ENCODE results near the gene CAMKK2. TPM values are rescaled to one million over a fixed set of nuclear protein-coding genes. Genes with fewer than 3 reads are reported as not detected.

The CAMKK2 gene
- total RNA-seq, 2 experiments from 2014 or later: 21.1 to 27.6 TPM

GRCh38 chr12:121274036-121274763 lies 22.3 kb downstream of the CAMKK2 start:
- Histone ChIP-seq H3K36me3 (ENCODE audit: insufficient read depth, low read length) (peaks cover 42% of the 10 kb centered on the region), H3K9me3 (ENCODE audit: low read length) (no peaks in the 10 kb centered on the region), H3K79me2 (ENCODE audit: insufficient read depth, low read depth, low read length) (no peaks in the 10 kb centered on the region), H3K27ac (ENCODE audit: low read depth, low read length, poor library complexity, severe bottlenecking) (no peak overlapping the region), H3K4me2 (ENCODE audit: low read length) (no peak overlapping the region), H3K4me1 (ENCODE audit: insufficient read depth, low read length, poor library complexity, severe bottlenecking) (no peaks in the 10 kb centered on the region), H2AFZ (ENCODE audit: low read length) (no peak overlapping the region), H4K20me1 (ENCODE audit: insufficient read depth, low read length) (0 out of 2 replicates have a peak, but pooled peaks cover 3% of the 10 kb centered on the region), H3K9me2 (ENCODE audit: insufficient read depth, low read length) (no peaks in the 10 kb centered on the region), H3K4me3 (ENCODE audit: low read depth, low read length, poor library complexity, severe bottlenecking) (no peak overlapping the region)
- ChIA-PET POLR2A (no interaction called here), CTCF (ENCODE audit: unreplicated experiment) (no interaction called here)
- no TSS peak for BruUV-seq (replicated peaks)
- no peak for DNase-seq (ENCODE audit: low spot score)
- intact Hi-C loops (cut with micrococcal nuclease; ENCODE audit: unreplicated experiment): no loop called here
- no peak for TF ChIP-seq EZH2phosphoT487 (IDR thresholded peaks at IDR 0.05; ENCODE audit: borderline replicate concordance, low read depth, low read length)
- no peak for TF ChIP-seq CTCF (conservative IDR thresholded peaks at IDR 0.05; ENCODE audit: low read length)

GRCh38 chr12:121273364-121273896 lies 23.1 kb downstream of the CAMKK2 start:
- no peak overlapping the region for H2AFZ ChIP-seq (ENCODE audit: low read length)
- no peak overlapping the region for H3K27ac ChIP-seq (ENCODE audit: low read depth, low read length, poor library complexity, severe bottlenecking)
- no peak overlapping the region for H3K4me3 ChIP-seq (ENCODE audit: low read depth, low read length, poor library complexity, severe bottlenecking)
- CTCF ChIA-PET (ENCODE audit: unreplicated experiment): interaction anchor here (1.1 kb wide), 1 partner anchor 12 kb away, joined by 3 read pairs; no protein-coding TSS in a partner anchor
- no peak for DNase-seq (ENCODE audit: low spot score)
- no peaks in the 10 kb centered on the region for H3K79me2 ChIP-seq (ENCODE audit: insufficient read depth, low read depth, low read length)
- H3K36me3 ChIP-seq (ENCODE audit: insufficient read depth, low read length): peaks cover 50% of the 10 kb centered on the region
- POLR2A ChIA-PET: interaction anchor here (0.5 kb wide), 1 partner anchor 1368 kb away, joined by 3 read pairs; no protein-coding TSS in a partner anchor
- H4K20me1 ChIP-seq (ENCODE audit: insufficient read depth, low read length): 0 out of 2 replicates have a peak, but pooled peaks cover 3% of the 10 kb centered on the region
- H3K9me3 ChIP-seq (ENCODE audit: low read length): no peaks in the 10 kb centered on the region
- no peak overlapping the region for H3K4me2 ChIP-seq (ENCODE audit: low read length)
- intact Hi-C loops (cut with micrococcal nuclease; ENCODE audit: unreplicated experiment): no loop called here
- no TSS peak for BruUV-seq (replicated peaks)
- H3K9me2 ChIP-seq (ENCODE audit: insufficient read depth, low read length): no peaks in the 10 kb centered on the region
- H3K4me1 ChIP-seq (ENCODE audit: insufficient read depth, low read length, poor library complexity, severe bottlenecking): no peaks in the 10 kb centered on the region
- no peak for TF ChIP-seq CTCF (conservative IDR thresholded peaks at IDR 0.05; ENCODE audit: low read length)
- no peak for TF ChIP-seq EZH2phosphoT487 (IDR thresholded peaks at IDR 0.05; ENCODE audit: borderline replicate concordance, low read depth, low read length)

GRCh38 chr12:121267822-121268221 lies 28.7 kb downstream of the CAMKK2 start:
- intact Hi-C loops (cut with micrococcal nuclease; ENCODE audit: unreplicated experiment): no loop called here
- Histone ChIP-seq H3K79me2 (ENCODE audit: insufficient read depth, low read depth, low read length) (no peaks in the 10 kb centered on the region), H3K27ac (ENCODE audit: low read depth, low read length, poor library complexity, severe bottlenecking) (no peak overlapping the region), H3K9me3 (ENCODE audit: low read length) (no peaks in the 10 kb centered on the region), H3K9me2 (ENCODE audit: insufficient read depth, low read length) (no peaks in the 10 kb centered on the region), H2AFZ (ENCODE audit: low read length) (no peak overlapping the region), H3K36me3 (ENCODE audit: insufficient read depth, low read length) (peaks cover 55% of the 10 kb centered on the region), H3K4me3 (ENCODE audit: low read depth, low read length, poor library complexity, severe bottlenecking) (no peak overlapping the region), H3K4me1 (ENCODE audit: insufficient read depth, low read length, poor library complexity, severe bottlenecking) (no peaks in the 10 kb centered on the region), H3K4me2 (ENCODE audit: low read length) (no peak overlapping the region), H4K20me1 (ENCODE audit: insufficient read depth, low read length) (no peaks in the 10 kb centered on the region)
- ChIA-PET CTCF (ENCODE audit: unreplicated experiment) (no interaction called here), POLR2A (interaction anchor here (1.1 kb wide), 1 partner anchor 20 kb away, joined by 3 read pairs; no protein-coding TSS in a partner anchor)
- no peak for DNase-seq (ENCODE audit: low spot score)
- TF ChIP-seq EZH2phosphoT487 (IDR thresholded peaks at IDR 0.05; ENCODE audit: borderline replicate concordance, low read depth, low read length) (no peak), CTCF (conservative IDR thresholded peaks at IDR 0.05; ENCODE audit: low read length) (no peak)
- no TSS peak for BruUV-seq (replicated peaks)
